CD14-positive monocyte (primary cell): Measurements from ENCODE around the gene CCDC78. TPM values are rescaled to one million over a fixed set of nuclear protein-coding genes. Genes with fewer than 3 reads are reported as not detected.

ENCODE experiments used
- DNase-seq, 3 donors: peaks; one replicate each; pipeline ENCODE4 v3.0.0-alpha.2; 2011 to 2022
- H2AFZ ChIP-seq: 2 replicates; pipeline ENCODE4 v1.6.0; 2012; ENCODE audit warnings: mild to moderate bottlenecking, low read depth, low read length, inconsistent platforms; ENCODE audit not compliant: insufficient read depth, poor library complexity, severe bottlenecking
- H3K27ac ChIP-seq, 2 donors: 1 replicate in 1 of 2; 2 replicates in 1 of 2; pipeline ENCODE4 v1.5.1; 2012 to 2013; ENCODE audit warnings: low read length in 2 of 2, control low read depth in 1 of 2, inconsistent platforms in 1 of 2, low read depth in 1 of 2, mild to moderate bottlenecking in 1 of 2
- H3K27me3 ChIP-seq, 2 donors: one replicate each; pipeline versions ENCODE4 v1.6.0 to v1.6.1; 2011 to 2013; ENCODE audit warnings: low read length in 2 of 2; ENCODE audit not compliant: control insufficient read depth in 2 of 2, insufficient read depth in 2 of 2
- H3K36me3 ChIP-seq, 2 donors: replicated peaks in 1 of 2; 1 replicate in 1 of 2; 2 replicates in 1 of 2; pipeline versions ENCODE4 v1.5.1 to v1.6.1; 2012 to 2013; ENCODE audit warnings: low read length in 2 of 2, control low read depth in 1 of 2, inconsistent platforms in 1 of 2, mild to moderate bottlenecking in 1 of 2; ENCODE audit not compliant: insufficient read depth in 2 of 2, control insufficient read depth in 1 of 2
- H3K4me1 ChIP-seq, 2 donors: 1 replicate in 1 of 2; 2 replicates in 1 of 2; pipeline versions ENCODE4 v1.5.1 to v1.6.1; 2012 to 2013; ENCODE audit warnings: low read length in 2 of 2, control low read depth in 1 of 2, inconsistent platforms in 1 of 2, mild to moderate bottlenecking in 1 of 2, moderate library complexity in 1 of 2; ENCODE audit not compliant: insufficient read depth in 2 of 2, control insufficient read depth in 1 of 2
- H3K4me2 ChIP-seq: replicated peaks from 2 replicates; pipeline ENCODE3; 2012; ENCODE audit warnings: low read length, moderate library complexity, mild to moderate bottlenecking; ENCODE audit not compliant: poor library complexity, severe bottlenecking; ENCODE audit errors: extremely low read depth
- H3K4me3 ChIP-seq, 3 experiments: fragments of 200-600 bp in 1 of 3; sonication (generic) in 1 of 3; replicated peaks in 1 of 3; 1 replicate in 2 of 3; 2 replicates in 1 of 3; pipeline ENCODE4 v1.5.1; 2011 to 2013; ENCODE audit warnings: low read length in 3 of 3, mild to moderate bottlenecking in 3 of 3, control low read depth in 2 of 3, low read depth in 2 of 3, inconsistent platforms in 1 of 3, moderate library complexity in 1 of 3
- H3K79me2 ChIP-seq: 2 replicates; pipeline ENCODE4 v1.6.0; 2012; ENCODE audit warnings: mild to moderate bottlenecking, control low read depth, inconsistent platforms, low read length, moderate library complexity; ENCODE audit not compliant: insufficient read depth
- H3K9ac ChIP-seq: 2 replicates; pipeline ENCODE4 v1.6.0; 2017; ENCODE audit warnings: low read length, mild to moderate bottlenecking; ENCODE audit not compliant: insufficient read depth, poor library complexity, severe bottlenecking
- H3K9me3 ChIP-seq, 2 donors: replicated peaks in 1 of 2; 1 replicate in 1 of 2; 2 replicates in 1 of 2; pipeline versions ENCODE4 v1.5.1 to v1.6.1; 2012 to 2013; ENCODE audit warnings: low read length in 2 of 2, control low read depth in 1 of 2; ENCODE audit not compliant: control insufficient read depth in 1 of 2, insufficient read depth in 1 of 2
- H4K20me1 ChIP-seq: 2 replicates; pipeline ENCODE4 v1.6.0; 2012; ENCODE audit warnings: mild to moderate bottlenecking, low read length, control low read depth, moderate library complexity; ENCODE audit not compliant: insufficient read depth
- H3K27ac Mint-ChIP-seq, 7 donors: one replicate each; pipeline ENCODE4 v1.8.0; 2020; ENCODE audit warnings: mild to moderate bottlenecking in 7 of 7, mixed read lengths in 7 of 7, moderate library complexity in 6 of 7, inconsistent platforms in 2 of 7
- H3K27me3 Mint-ChIP-seq, 3 donors: one replicate each; pipeline ENCODE4 v1.8.0; 2021 to 2022; ENCODE audit warnings: low read depth in 3 of 3, mild to moderate bottlenecking in 3 of 3, mixed read lengths in 3 of 3, moderate library complexity in 3 of 3, inconsistent platforms in 1 of 3
- H3K36me3 Mint-ChIP-seq, 2 donors: one replicate each; pipeline ENCODE4 v1.8.0; 2020; ENCODE audit warnings: mixed read lengths in 2 of 2, inconsistent platforms in 1 of 2, mild to moderate bottlenecking in 1 of 2
- H3K4me1 Mint-ChIP-seq: one replicate; pipeline ENCODE4 v1.8.0; 2020; ENCODE audit warnings: mild to moderate bottlenecking, mixed read lengths
- H3K4me3 Mint-ChIP-seq, 2 donors: one replicate each; pipeline ENCODE4 v1.8.0; 2020; ENCODE audit warnings: mild to moderate bottlenecking in 2 of 2, mixed read lengths in 2 of 2, moderate library complexity in 1 of 2
- H3K9me3 Mint-ChIP-seq, 7 donors: one replicate each; pipeline ENCODE4 v1.8.0; 2020 to 2022; ENCODE audit warnings: mixed read lengths in 7 of 7, mild to moderate bottlenecking in 6 of 7, moderate library complexity in 6 of 7, inconsistent platforms in 2 of 7
- CTCF ChIP-seq: fragments of 200-600 bp; IDR thresholded peaks from one replicate; pipeline ENCODE4 v1.8.0; 2022; ENCODE audit warnings: antibody characterized with exemption, mild to moderate bottlenecking
- WGBS: methylation state at CpG from one replicate; pipeline ENCODE4 v1.1.5; 2013; ENCODE audit warnings: missing lambda C conversion rate; ENCODE audit not compliant: insufficient coverage; 5-methylcytosine and 5-hydroxymethylcytosine counted together
- intact Hi-C, 2 donors: fragments of 100-400 bp; cut with micrococcal nuclease; formaldehyde crosslinking; loops; one replicate each; pipeline versions ENCODE4 v1.15.0 to v1.15.1; 2023
- polyA plus RNA-seq, 3 donors: library from polyadenylated mRNA; depleted of rRNA in 1 of 3; unstranded in 2 of 3; stranded (reverse) in 1 of 3; fragments of 300-500 nt in 2 of 3; fragments of >200 nt in 1 of 3; fragmentation: Illumina TruSeq in 2 of 3; gene quantifications; 1 replicate in 2 of 3; 2 replicates in 1 of 3; pipeline ENCODE4 v1.2.3, GENCODE V29; 2012 to 2021

The CCDC78 gene
- polyA plus RNA-seq, 3 donors: 0.96 TPM; not detected in 2

- H4K20me1 ChIP-seq: no peaks in the 10 kb centered on the region
- H2AFZ ChIP-seq: peak overlapping the region; percentile 75
- H3K9me3 ChIP-seq: peaks cover 0 to 4% of the 10 kb centered on the region in 2 donors
- no peak for TF ChIP-seq CTCF
- peak overlapping the region; percentile 15 for H3K9ac ChIP-seq
- H3K4me2 ChIP-seq: peak overlapping the region; percentile 76
- Mint-ChIP-seq H3K9me3 (peaks cover 6 to 32% (median 8%) of the 10 kb centered on the region in 7 donors), H3K36me3 (peaks cover 4 to 5% of the 10 kb centered on the region in 2 donors), H3K4me3 (peak overlapping the region; percentile 69 to 90), H3K27me3 (peaks cover 64 to 94% (median 85%) of the 10 kb centered on the region in 3 donors), H3K27ac (no peak overlapping the region), H3K4me1 (peaks cover 13% of the 10 kb centered on the region)
- peaks cover 17 to 27% of the 10 kb centered on the region in 2 donors for H3K4me1 ChIP-seq
- H3K79me2 ChIP-seq: no peaks in the 10 kb centered on the region
- intact Hi-C loops: no loop called here
- no peaks in the 10 kb centered on the region for H3K36me3 ChIP-seq
- WGBS: 2% methylated on average over 68 of the region's 71 CpGs
- H3K27me3 ChIP-seq: peaks cover 23 to 70% of the 10 kb centered on the region in 2 donors
- DNase-seq: peak in 1 of 3 donors; percentile 27
- no peak overlapping the region for H3K27ac ChIP-seq
- peak overlapping the region; percentile 9 to 71 (median 33) for H3K4me3 ChIP-seq
Measured at GRCh38 chr16:695355-696089, 30.7 kb downstream of the CCDC78 start.

GRCh38 chr16:694863-695354 is 31.3 kb downstream of the CCDC78 start:
- peak overlapping the region in 1 of 2 donors; percentile 51 for H3K4me3 Mint-ChIP-seq
- Histone ChIP-seq H3K36me3 (no peaks in the 10 kb centered on the region), H3K9ac (no peak overlapping the region), H3K4me1 (peaks cover 21 to 30% of the 10 kb centered on the region in 2 donors), H2AFZ (no peak overlapping the region), H3K27me3 (peaks cover 20 to 64% of the 10 kb centered on the region in 2 donors), H3K4me3 (no peak overlapping the region), H3K4me2 (peak overlapping the region; percentile 76), H3K27ac (no peak overlapping the region), H4K20me1 (no peaks in the 10 kb centered on the region), H3K79me2 (no peaks in the 10 kb centered on the region), H3K9me3 (peaks cover 0 to 4% of the 10 kb centered on the region in 2 donors)
- H3K9me3 Mint-ChIP-seq: peaks cover 6 to 32% (median 8%) of the 10 kb centered on the region in 7 donors
- DNase-seq: no peak
- H3K4me1 Mint-ChIP-seq: peaks cover 14% of the 10 kb centered on the region
- no peak for TF ChIP-seq CTCF
- intact Hi-C loops: no loop called here
- H3K36me3 Mint-ChIP-seq: peaks cover 4 to 5% of the 10 kb centered on the region in 2 donors
- H3K27ac Mint-ChIP-seq: no peak overlapping the region
- 2% methylated on average over 18 of the region's 37 CpGs for WGBS
- H3K27me3 Mint-ChIP-seq: peaks cover 60 to 89% (median 80%) of the 10 kb centered on the region in 3 donors
